ENCODE results near the gene DPF3. TPM values are rescaled to one million over a fixed set of nuclear protein-coding genes. Genes with fewer than 3 reads are reported as not detected.

DPF3 gene
- total and polyA plus RNA-seq, 9 of the 15 experiments (the other 6 are each of a cell fraction or from before 2014, with no cell fraction given): 0.21 to 4.9 (median 1.2) TPM

- TF ChIP-seq UBTF (IDR thresholded peaks at IDR 0.05; ENCODE audit: borderline replicate concordance in 1 of 2, low read depth in 2 of 2, low read length in 2 of 2) (no peak), IRF9 (tag; IDR thresholded peaks at IDR 0.05) (no peak), NR2C2 (CRISPR knock-in tag; IDR thresholded peaks at IDR 0.05) (no peak), NR2C2 (tag; IDR thresholded peaks at IDR 0.05) (no peak), E2F6 (IDR thresholded peaks at IDR 0.05; ENCODE audit: borderline replicate concordance in 1 of 2, extremely low read depth in 1 of 2, insufficient read depth in 1 of 2, insufficient read length in 1 of 2, low read depth in 1 of 2, low read length in 1 of 2, poor library complexity in 1 of 2, severe bottlenecking in 1 of 2) (no peak), TFE3 (CRISPR knock-in tag; IDR thresholded peaks at IDR 0.05) (no peak), SP1 (CRISPR knock-in tag; IDR thresholded peaks at IDR 0.05) (no peak), RFX5 (IDR thresholded peaks at IDR 0.05; ENCODE audit: low read depth, low read length) (no peak), U2AF2 (optimal IDR thresholded peaks at IDR 0.05; ENCODE audit: low read depth, low read length) (no peak)
- TF ChIP-seq, protein P1, sequence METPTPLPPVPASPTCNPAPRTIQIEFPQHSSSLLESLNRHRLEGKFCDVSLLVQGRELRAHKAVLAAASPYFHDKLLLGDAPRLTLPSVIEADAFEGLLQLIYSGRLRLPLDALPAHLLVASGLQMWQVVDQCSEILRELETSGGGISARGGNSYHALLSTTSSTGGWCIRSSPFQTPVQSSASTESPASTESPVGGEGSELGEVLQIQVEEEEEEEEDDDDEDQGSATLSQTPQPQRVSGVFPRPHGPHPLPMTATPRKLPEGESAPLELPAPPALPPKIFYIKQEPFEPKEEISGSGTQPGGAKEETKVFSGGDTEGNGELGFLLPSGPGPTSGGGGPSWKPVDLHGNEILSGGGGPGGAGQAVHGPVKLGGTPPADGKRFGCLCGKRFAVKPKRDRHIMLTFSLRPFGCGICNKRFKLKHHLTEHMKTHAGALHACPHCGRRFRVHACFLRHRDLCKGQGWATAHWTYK (CRISPR knock-in tag; IDR thresholded peaks at IDR 0.05): no peak
These were observed 229.8 kb downstream of the DPF3 start (continued) for GRCh38 chr14:72663956-72664650.

Data from K562 (cell line).